Measurements from ENCODE around the gene SGMS2. TPM values are rescaled to one million over a fixed set of nuclear protein-coding genes. Genes with fewer than 3 reads are reported as not detected.

The SGMS2 gene
- total RNA-seq, 1 donor from 2014 or later, result 1.1 TPM

DNA sequence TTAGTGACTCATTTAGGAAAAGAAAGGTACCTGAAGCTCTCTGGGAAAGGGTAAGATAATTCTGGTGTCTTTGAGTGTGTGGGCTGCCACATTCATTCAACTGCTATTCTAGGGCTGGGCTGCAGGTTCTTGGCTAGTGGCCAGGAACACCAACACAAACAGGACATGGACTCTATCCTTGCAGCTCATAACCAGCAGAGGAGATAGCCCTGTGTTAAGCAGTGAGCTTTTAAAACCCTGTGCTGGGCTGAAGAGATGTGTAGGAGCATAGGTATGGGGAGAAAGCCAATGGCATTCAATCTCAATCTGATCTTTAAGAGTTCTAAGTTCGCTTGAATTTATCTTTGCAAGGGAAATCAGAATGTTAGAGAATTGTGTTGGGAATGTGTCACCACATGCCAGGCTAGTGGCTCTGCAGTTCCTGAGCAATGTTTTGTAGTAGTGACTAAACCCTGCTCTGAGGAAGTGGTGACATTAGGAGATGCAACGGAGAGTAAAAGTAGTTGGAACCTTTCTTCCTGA lies 39.2 kb downstream of the SGMS2 start:
- Histone ChIP-seq H3K27me3 (no peaks in the 10 kb centered on the region), H4K20me1 (ENCODE audit: low read depth) (no peaks in the 10 kb centered on the region), H3K4me2 (no peak overlapping the region), H3K9ac (no peak overlapping the region), H3K79me2 (ENCODE audit: low read depth) (no peaks in the 10 kb centered on the region), H3K4me1 (peaks cover 4% of the 10 kb centered on the region), H3K4me3 (no peak overlapping the region), H3F3A (ENCODE audit: low read depth) (no peaks in the 10 kb centered on the region), H3K36me3 (no peaks in the 10 kb centered on the region), H3K9me3 (ENCODE audit: low read depth) (no peaks in the 10 kb centered on the region), H3K27ac (no peak overlapping the region), H2AFZ (replicated peaks) (no peak overlapping the region)
- no peaks in the 10 kb centered on the region for H3K27me3 Mint-ChIP-seq (ENCODE audit: insufficient read depth, low read depth)
- H3K27ac Mint-ChIP-seq, result no peak overlapping the region
- H3K36me3 Mint-ChIP-seq, result no peaks in the 10 kb centered on the region
- DNase-seq (ENCODE audit: low spot score), result no peak
- TF ChIP-seq EZH2phosphoT487 (IDR thresholded peaks at IDR 0.05) (no peak), EZH2 (IDR thresholded peaks at IDR 0.05) (no peak)
- TF ChIP-seq, protein P1, sequence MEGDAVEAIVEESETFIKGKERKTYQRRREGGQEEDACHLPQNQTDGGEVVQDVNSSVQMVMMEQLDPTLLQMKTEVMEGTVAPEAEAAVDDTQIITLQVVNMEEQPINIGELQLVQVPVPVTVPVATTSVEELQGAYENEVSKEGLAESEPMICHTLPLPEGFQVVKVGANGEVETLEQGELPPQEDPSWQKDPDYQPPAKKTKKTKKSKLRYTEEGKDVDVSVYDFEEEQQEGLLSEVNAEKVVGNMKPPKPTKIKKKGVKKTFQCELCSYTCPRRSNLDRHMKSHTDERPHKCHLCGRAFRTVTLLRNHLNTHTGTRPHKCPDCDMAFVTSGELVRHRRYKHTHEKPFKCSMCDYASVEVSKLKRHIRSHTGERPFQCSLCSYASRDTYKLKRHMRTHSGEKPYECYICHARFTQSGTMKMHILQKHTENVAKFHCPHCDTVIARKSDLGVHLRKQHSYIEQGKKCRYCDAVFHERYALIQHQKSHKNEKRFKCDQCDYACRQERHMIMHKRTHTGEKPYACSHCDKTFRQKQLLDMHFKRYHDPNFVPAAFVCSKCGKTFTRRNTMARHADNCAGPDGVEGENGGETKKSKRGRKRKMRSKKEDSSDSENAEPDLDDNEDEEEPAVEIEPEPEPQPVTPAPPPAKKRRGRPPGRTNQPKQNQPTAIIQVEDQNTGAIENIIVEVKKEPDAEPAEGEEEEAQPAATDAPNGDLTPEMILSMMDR (IDR thresholded peaks at IDR 0.05), result no peak
- no peaks in the 10 kb centered on the region for H3K4me1 Mint-ChIP-seq
- H3K4me3 Mint-ChIP-seq, result no peak overlapping the region
- H3K9me3 Mint-ChIP-seq, result no peaks in the 10 kb centered on the region

DNA sequence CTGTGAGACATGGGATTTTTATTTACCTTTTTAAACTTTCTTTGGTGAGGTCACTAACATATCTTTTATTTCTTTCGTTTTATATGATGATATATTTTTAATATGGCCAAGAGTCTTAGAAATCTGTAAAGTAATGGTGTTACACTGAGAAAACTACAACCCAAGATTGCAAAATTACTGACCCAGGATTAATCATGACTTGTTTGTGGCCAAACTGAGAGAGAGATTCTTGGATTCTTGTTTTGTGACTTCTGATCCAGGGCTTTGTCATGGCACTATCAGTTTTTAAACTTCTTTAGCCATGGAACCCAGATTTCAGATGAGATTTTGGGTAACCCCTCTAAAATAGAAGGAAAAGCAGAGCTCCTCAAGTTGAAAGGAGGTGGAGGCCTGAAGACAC lies 42.0 kb downstream of the SGMS2 start:
- H3K79me2 ChIP-seq (ENCODE audit: low read depth), result no peaks in the 10 kb centered on the region
- H4K20me1 ChIP-seq (ENCODE audit: low read depth), result no peaks in the 10 kb centered on the region
- Mint-ChIP-seq H3K27me3 (ENCODE audit: insufficient read depth, low read depth) (no peaks in the 10 kb centered on the region), H3K4me3 (no peak overlapping the region), H3K4me1 (no peaks in the 10 kb centered on the region), H3K9me3 (no peaks in the 10 kb centered on the region), H3K36me3 (no peaks in the 10 kb centered on the region), H3K27ac (no peak overlapping the region)
- H2AFZ ChIP-seq (replicated peaks), result no peak overlapping the region
- H3K36me3 ChIP-seq, result no peaks in the 10 kb centered on the region
- H3K9ac ChIP-seq, result no peak overlapping the region
- H3K9me3 ChIP-seq (ENCODE audit: low read depth), result no peaks in the 10 kb centered on the region
- no peak overlapping the region for H3K4me3 ChIP-seq
- no peaks in the 10 kb centered on the region for H3K27me3 ChIP-seq
- no peaks in the 10 kb centered on the region for H3F3A ChIP-seq (ENCODE audit: low read depth)
- no peak for DNase-seq (ENCODE audit: low spot score)
- no peak overlapping the region for H3K27ac ChIP-seq
- no peaks in the 10 kb centered on the region for H3K4me1 ChIP-seq
- TF ChIP-seq EZH2 (IDR thresholded peaks at IDR 0.05) (no peak), EZH2phosphoT487 (IDR thresholded peaks at IDR 0.05) (no peak)
- TF ChIP-seq, protein P1 (IDR thresholded peaks at IDR 0.05), result no peak
- no peak overlapping the region for H3K4me2 ChIP-seq

DNA sequence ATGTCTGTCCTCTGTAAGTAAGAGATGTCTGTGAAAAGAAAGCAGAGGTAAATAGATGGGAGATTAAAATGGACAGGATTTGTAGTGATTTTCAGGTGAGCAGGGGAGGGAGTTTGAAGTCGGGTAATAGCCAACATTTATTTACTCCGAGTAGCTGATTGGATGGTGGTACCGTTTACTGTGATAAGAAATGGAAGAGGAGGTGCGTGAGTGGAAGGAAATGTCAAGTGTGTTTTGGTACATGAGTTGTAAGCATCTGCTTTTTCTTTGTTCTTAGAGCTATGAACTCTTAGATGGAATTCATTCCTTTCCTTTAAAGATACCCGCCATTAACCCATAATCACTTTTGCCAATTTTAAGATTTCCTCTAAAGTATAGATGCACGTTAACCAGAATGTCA lies 45.5 kb downstream of the SGMS2 start:
- no peak for TF ChIP-seq EZH2 (IDR thresholded peaks at IDR 0.05)
- Histone ChIP-seq H3F3A (ENCODE audit: low read depth) (no peaks in the 10 kb centered on the region), H3K9me3 (ENCODE audit: low read depth) (no peaks in the 10 kb centered on the region), H3K79me2 (ENCODE audit: low read depth) (no peaks in the 10 kb centered on the region), H3K9ac (no peak overlapping the region), H3K4me1 (no peaks in the 10 kb centered on the region), H4K20me1 (ENCODE audit: low read depth) (no peaks in the 10 kb centered on the region), H3K27ac (no peak overlapping the region), H3K4me2 (no peak overlapping the region), H3K27me3 (no peaks in the 10 kb centered on the region), H3K36me3 (no peaks in the 10 kb centered on the region), H3K4me3 (no peak overlapping the region), H2AFZ (replicated peaks) (no peak overlapping the region)
- Mint-ChIP-seq H3K4me3 (no peak overlapping the region), H3K27ac (no peak overlapping the region), H3K36me3 (no peaks in the 10 kb centered on the region), H3K27me3 (ENCODE audit: insufficient read depth, low read depth) (no peaks in the 10 kb centered on the region), H3K4me1 (no peaks in the 10 kb centered on the region), H3K9me3 (no peaks in the 10 kb centered on the region)
- DNase-seq (ENCODE audit: low spot score), result no peak

DNA sequence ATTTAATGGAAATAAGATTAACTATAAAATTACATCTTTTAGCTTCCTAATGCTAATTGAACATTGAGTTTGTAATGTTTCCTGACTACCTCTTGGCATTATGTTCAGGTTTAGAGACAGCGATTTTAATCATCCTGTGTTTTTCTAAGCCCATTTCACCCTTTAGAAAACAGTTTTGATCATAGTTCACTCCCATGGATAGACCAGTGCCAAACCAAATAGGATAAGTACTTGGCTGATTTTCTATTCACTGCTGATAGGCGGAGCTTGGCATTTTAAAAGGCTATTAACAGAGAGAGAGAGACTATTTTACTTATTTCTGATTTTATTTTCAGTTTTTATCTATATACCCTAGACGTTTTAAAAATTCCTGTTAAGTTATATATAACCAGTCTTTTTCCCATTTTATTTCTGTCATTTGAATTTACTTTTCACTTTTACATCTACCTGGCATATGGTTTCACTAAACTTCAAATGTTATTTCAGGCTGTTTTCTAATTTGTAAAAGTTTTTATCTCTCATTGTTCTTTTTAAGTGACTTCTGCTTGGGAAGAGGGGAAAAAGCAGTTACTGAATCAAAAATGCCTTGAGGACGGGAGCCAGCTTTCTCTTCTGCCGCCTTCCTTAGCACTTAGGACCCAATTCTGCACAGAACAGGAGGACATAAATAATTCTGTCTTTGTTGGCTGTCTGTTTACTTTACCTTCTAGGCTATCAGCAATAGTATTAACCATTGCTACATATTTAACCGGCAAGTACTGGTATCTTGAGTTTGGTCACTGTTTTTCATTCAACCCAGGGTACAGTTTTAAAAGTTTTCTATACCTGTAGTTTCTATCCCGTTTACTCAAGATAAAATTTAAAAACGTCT lies 46.4 kb downstream of the SGMS2 start:
- Histone ChIP-seq H3K79me2 (ENCODE audit: low read depth) (no peaks in the 10 kb centered on the region), H3K4me3 (no peak overlapping the region), H3K9me3 (ENCODE audit: low read depth) (no peaks in the 10 kb centered on the region), H4K20me1 (ENCODE audit: low read depth) (no peaks in the 10 kb centered on the region), H3K4me1 (no peaks in the 10 kb centered on the region), H3K9ac (no peak overlapping the region), H3F3A (ENCODE audit: low read depth) (no peaks in the 10 kb centered on the region), H3K27ac (no peak overlapping the region), H2AFZ (replicated peaks) (no peak overlapping the region), H3K27me3 (no peaks in the 10 kb centered on the region), H3K4me2 (no peak overlapping the region), H3K36me3 (no peaks in the 10 kb centered on the region)
- H3K27me3 Mint-ChIP-seq (ENCODE audit: insufficient read depth, low read depth), result no peaks in the 10 kb centered on the region
- DNase-seq (ENCODE audit: low spot score), result no peak
- no peaks in the 10 kb centered on the region for H3K4me1 Mint-ChIP-seq
- no peak overlapping the region for H3K4me3 Mint-ChIP-seq
- TF ChIP-seq EZH2 (IDR thresholded peaks at IDR 0.05) (no peak), EZH2phosphoT487 (IDR thresholded peaks at IDR 0.05) (no peak)
- TF ChIP-seq, protein P1 (IDR thresholded peaks at IDR 0.05), result no peak
- no peaks in the 10 kb centered on the region for H3K9me3 Mint-ChIP-seq
- H3K36me3 Mint-ChIP-seq, result no peaks in the 10 kb centered on the region
- no peak overlapping the region for H3K27ac Mint-ChIP-seq

All from neural progenitor cell (in vitro differentiated cells).